HG02885 (cell line): ENCODE measurements around the gene TBC1D12.

Experiments used
- ATAC-seq: cut with Tn5 transposase; IDR thresholded peaks from one replicate; pipeline ENCODE4 v1.9.1; 2021; ENCODE audit warnings: mild to moderate bottlenecking; ENCODE audit not compliant: unreplicated experiment, poor library complexity

Gene TBC1D12

DNA sequence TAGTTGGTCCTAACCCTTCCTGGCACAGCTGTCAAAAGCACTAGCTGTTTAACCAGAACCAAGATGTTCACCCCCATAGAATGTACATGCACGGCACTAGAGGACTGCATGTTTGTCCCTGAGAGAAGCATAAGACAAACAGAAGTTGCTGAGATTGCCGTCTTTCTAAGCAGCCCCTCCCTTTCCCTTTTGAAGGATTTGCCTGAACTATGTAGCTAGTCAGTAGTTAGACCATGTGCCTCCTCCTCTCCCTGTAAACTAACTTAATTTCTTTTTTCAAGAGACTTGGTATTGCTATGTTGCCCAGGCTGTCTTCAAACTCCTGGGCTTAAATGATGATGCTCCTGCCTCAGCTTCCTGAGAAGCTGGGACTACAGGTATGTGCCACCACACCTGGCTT lies 40.7 kb downstream of the TBC1D12 start:
- ATAC-seq, result no peak

- no peak for ATAC-seq
Measured at GRCh38 chr10:94443549-94443948, 41.2 kb downstream of the TBC1D12 start.

GRCh38 chr10:94450782-94451181 lies 48.4 kb downstream of the TBC1D12 start:
- no peak for ATAC-seq

GRCh38 chr10:94451883-94452519 lies 49.7 kb downstream of the TBC1D12 start:
- no peak for ATAC-seq

DNA sequence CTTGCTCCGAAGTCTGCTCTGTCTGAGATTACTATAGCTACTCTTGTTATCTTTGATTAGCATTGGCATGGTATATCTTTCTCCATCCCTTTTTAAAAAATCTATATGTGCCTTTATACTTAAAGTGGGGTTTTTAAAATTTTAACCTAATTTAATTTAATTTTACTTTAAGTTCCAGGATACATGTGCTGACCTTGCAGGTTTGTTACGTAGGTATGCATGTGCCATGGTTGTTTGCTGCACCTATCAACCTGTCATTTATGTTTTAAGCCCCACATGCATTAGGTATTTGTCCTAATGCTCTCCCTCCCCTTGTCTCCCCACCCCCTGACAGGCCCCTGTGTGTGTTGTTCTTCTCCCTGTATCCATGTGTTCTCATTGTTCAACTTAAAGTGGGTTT lies 54.6 kb downstream of the TBC1D12 start:
- ATAC-seq, result no peak

GRCh38 chr10:94459385-94459784 lies 57.0 kb downstream of the TBC1D12 start:
- ATAC-seq, result no peak

GRCh38 chr10:94461503-94461902 lies 59.2 kb downstream of the TBC1D12 start:
- ATAC-seq, result no peak

- ATAC-seq, result no peak
Measured at GRCh38 chr10:94462130-94462529, 59.8 kb downstream of the TBC1D12 start.

DNA sequence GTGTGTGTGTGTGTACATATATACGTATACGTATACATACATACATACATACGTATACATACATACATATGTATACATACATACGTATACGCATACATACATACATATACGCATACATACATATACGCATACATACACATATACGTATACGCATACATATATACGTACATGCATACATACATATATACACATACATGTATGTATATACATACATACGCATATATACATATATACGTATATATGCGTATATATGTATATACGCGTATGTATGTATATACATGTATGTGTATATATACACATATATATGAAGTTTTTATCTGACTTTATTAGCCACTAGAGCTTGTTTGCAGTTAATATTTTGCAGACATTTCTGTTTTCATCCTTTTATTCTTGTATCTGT lies 63.3 kb downstream of the TBC1D12 start:
- ATAC-seq, result no peak

GRCh38 chr10:94481410-94481809 lies 79.1 kb downstream of the TBC1D12 start:
- no peak for ATAC-seq

- no peak for ATAC-seq
Measured at GRCh38 chr10:94483970-94484369, 81.6 kb downstream of the TBC1D12 start.

DNA sequence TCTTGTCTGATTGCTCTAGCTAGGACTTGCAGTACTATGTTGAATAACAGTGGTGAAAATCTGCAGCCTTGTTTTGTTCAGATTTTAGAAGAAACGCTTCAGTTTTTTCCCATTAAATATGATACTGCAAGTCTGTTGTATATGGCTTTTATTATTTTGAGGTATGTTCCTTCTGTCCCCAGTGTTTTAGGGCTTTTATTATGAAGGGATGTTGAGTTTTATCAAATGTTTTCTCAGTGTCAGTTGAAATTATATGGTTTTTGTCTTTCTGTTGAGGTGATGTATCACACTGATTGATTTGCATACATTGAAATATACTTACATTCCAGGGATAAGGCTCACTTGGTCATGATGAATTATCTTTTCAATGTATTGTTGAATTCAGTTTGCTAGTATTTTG lies 82.8 kb downstream of the TBC1D12 start:
- ATAC-seq, result no peak

DNA sequence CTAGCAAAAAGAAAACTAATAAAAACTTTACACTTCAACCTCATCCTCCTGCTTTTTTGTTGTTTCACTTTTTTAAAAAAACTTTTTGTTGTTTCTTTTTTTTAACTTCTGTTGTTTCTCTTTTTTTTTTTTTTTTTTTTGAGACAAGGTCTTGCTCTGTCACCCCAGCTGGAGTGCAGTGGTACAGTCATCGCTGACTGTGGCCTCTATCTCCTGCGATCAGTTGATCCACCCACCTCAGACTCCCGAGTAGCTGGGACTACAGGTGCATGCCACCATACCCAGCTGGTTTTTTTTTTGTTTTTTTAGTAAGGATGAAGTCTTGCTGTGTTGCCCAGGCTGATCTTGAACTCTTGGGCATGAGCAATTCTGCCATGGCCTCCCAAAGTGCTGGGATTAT lies 85.2 kb downstream of the TBC1D12 start:
- no peak for ATAC-seq

DNA sequence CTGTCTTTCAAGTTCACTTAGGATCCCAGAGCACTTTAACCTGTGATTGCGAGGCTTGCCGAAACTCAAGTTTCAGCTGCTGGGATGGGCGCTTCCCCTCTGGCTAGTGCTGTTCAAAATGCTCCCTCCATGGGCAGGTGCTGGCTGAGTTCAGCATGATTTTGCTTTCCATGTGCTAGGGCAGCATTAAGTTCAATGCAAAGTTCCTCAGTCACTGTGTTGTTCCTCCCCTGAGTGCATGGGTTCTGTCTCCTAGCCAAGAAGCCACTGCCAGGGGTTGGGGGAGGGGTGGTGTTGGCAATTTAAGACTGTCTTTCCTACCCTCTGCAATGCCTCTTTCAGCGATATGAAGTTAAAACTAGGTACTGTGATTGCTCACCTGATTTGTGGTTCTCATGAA lies 86.8 kb downstream of the TBC1D12 start:
- ATAC-seq, result no peak

GRCh38 chr10:94489976-94490788 lies 87.8 kb downstream of the TBC1D12 start:
- ATAC-seq, result no peak

- no peak for ATAC-seq
Measured at GRCh38 chr10:94490789-94491039, 88.4 kb downstream of the TBC1D12 start.

- ATAC-seq, result no peak
Measured at GRCh38 chr10:94493463-94493862, 91.1 kb downstream of the TBC1D12 start.

DNA sequence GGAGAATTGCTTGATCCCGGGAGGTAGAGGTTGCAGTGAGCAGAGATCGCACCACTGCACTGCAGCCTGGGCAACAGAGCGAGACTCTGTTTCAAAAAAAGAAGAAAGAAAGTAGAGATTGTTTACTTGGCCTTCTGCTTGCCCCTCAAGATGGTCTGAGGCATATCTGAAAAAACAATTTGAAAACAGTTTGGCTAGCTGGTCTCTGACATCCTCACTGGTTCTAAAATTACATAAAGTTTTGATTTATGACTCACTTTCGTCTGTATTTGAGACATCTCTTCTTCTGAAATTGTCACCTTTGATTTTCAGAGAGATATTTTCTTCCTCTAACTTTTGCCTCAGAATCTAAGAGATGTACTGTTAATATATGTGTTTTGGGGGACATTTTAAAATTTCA lies 93.7 kb downstream of the TBC1D12 start:
- peak; percentile 79 for ATAC-seq

- no peak for ATAC-seq
Measured at GRCh38 chr10:94496646-94497045, 94.3 kb downstream of the TBC1D12 start.

GRCh38 chr10:94500063-94500462 lies 97.7 kb downstream of the TBC1D12 start:
- ATAC-seq, result no peak

GRCh38 chr10:94521276-94522250 lies 119.2 kb downstream of the TBC1D12 start:
- no peak for ATAC-seq
